Measurements from ENCODE around the gene ARID1A.
"Not testable (repeated sequence)": the region's sequence is repeated elsewhere in the genome, so short reads cannot be mapped to it uniquely, and the experiment has no call there.

Gene ARID1A

GRCh38 chr1:26697978-26698849, 2.4 kb downstream of the ARID1A start:
- DNase-seq = peak; percentile 91

GRCh38 chr1:26700711-26701110, 4.9 kb downstream of the ARID1A start:
- no peak for DNase-seq

- no peak for DNase-seq
Measured at GRCh38 chr1:26701266-26701994, 5.6 kb downstream of the ARID1A start.

- no peak for DNase-seq
Measured at GRCh38 chr1:26701995-26702679, 6.3 kb downstream of the ARID1A start.

DNA sequence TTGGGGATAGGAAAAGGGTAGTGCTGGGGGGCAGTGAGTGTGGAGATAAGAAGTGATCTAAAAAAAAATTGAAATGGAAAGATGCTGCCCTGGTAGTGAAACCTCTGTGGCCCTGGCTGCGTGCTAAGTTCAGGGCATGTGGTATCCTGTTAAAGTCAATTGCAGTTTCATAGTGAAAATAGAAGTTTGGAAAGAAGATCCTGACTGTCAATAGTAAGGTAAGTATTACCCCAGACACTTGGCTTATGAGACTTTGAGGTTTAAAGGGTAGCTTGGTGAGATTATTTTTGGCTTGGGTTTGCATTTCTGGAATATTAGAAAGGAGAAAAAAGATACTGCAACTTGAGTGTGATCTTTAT, 6.8 kb downstream of the ARID1A start:
- no peak for DNase-seq

DNA sequence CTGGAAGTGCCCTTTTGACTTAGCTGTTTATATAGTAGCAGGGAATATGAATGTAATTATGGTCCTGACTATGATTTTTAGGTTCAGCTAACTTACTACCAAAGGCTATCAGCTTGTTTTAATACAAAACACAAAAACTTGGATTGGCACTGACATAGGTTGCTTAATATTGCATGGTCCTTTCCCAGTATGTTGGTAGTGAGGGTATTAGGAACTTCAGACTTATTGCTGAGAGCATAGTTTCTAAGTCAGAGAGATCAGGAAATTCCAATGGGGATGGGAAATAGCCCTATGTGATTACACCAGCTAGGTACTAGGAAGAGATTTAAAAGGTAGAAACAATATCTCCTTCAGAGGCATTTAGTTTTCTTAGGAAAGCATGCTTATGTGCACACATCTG, 7.7 kb downstream of the ARID1A start:
- DNase-seq = no peak

- DNase-seq = no peak
Measured at GRCh38 chr1:26704629-26705028, 8.8 kb downstream of the ARID1A start.

DNA sequence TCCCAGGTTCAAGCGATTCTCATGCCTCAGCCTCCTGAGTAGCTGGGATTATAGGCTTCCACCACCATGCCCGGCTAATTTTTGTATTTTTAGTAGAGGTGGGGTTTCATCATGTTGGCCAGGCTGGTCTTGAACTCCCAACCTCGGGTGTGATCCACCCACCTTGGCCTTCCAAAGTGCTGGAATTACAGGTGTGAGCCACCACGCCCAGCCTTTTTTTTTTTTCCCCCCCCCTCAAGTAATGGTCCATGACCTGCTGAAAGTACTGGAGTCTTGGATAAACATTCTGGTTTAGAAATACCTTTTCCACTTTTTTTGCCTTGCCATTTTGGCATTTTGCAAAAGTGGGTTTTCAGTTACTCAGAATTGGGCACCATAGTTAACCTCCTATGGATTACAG, 9.4 kb downstream of the ARID1A start:
- DNase-seq = not testable (repeated sequence)

- no peak for DNase-seq
Measured at GRCh38 chr1:26705788-26706311, 10.0 kb downstream of the ARID1A start.

GRCh38 chr1:26706315-26706714, 10.5 kb downstream of the ARID1A start:
- no peak for DNase-seq

GRCh38 chr1:26710811-26711210, 15.0 kb downstream of the ARID1A start:
- no peak for DNase-seq

GRCh38 chr1:26711777-26712176, 16.0 kb downstream of the ARID1A start:
- DNase-seq = no peak

DNA sequence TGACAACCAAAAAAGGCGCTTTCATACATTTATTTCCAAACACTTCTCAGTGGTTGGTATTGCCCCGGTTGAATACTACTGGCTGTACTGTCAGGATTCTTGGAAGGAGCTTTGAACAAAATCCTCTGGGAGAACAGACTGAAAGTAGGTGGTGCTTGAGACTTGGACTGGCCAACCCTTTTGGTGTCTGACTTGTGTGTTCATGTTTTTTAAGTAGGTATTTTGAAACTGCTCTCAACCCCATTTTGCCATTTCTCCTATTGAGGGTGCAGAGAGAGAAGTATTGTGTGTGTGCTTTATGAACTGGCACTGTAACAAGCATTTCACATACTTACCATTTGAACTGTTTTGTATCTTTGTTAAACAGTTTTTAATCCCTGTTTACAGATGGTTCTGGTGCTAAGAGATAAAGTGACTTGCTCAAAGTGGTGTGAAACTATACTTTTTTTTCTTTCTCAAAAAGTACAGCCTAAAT, 21.2 kb downstream of the ARID1A start:
- peak; percentile 80 for DNase-seq

GRCh38 chr1:26719205-26719604, 23.4 kb downstream of the ARID1A start:
- no peak for DNase-seq

- DNase-seq = peak; percentile 87
Measured at GRCh38 chr1:26721669-26722355, 26.0 kb downstream of the ARID1A start.

- peak; percentile 98 for DNase-seq
Measured at GRCh38 chr1:26723013-26723991, 27.5 kb downstream of the ARID1A start.

DNA sequence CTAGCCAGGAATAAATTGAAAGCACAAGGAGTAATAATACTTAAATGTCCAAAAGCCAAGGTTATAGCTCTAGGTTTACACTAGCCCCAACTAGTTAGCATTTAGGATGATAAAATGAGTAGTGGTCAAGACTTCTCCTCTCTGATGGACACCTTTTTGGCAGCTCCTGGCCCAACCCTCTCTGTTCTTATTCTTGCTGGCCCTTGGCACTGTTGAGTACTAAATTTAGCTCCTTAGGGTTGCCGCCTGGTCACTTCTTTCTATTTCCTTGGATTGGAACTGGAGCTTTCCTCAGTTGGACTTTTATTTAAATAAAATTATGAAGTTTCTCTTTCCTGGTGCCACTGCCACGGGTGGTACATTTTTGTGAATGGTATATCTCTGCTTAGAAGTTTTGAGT, 28.3 kb downstream of the ARID1A start:
- DNase-seq = no peak

- DNase-seq = no peak
Measured at GRCh38 chr1:26724926-26725325, 29.1 kb downstream of the ARID1A start.

- DNase-seq = not testable (repeated sequence)
Measured at GRCh38 chr1:26725904-26726303, 30.1 kb downstream of the ARID1A start.

DNA sequence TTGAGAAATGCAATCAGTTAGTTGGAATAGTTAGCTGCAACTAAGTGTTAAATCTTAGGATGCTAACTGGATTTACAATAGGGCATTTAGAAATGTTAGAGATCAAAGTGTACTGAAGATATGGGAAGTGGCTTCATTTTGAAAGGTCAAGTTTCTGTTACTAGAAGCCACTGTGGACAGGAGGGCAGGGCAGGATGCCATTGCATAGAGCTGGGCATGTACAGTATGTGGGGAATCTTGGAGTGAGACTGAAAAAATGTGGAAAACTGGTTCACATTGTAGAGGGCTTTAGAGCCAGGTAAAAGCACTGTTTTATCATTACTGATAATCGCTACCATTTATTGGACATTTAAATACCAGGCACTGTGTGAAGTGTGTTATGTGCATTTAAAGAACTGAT, 31.0 kb downstream of the ARID1A start:
- no peak for DNase-seq

DNA sequence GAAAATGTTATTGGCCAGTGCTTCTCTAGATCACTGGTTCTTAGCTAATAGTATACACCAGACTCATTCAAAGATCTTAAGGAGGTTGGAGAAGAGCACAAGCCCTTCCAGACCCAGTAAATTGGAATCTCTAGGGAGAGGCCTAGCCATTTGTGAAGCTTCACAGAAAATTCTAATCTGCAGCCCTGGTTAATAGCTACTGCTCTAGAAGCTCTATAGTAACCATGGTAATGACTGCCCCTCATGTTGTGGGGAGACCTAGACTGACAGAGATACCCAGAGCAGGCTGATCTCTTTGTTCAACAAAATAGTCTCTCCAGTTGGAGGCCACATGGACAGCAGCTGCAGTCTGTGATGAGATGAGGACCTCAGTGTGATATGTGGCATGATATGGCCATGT, 31.7 kb downstream of the ARID1A start:
- no peak for DNase-seq

Data from hematopoietic multipotent progenitor cell treated with erythropoietin and hydrocortisone succinate and interleukin-3 and kit ligand, for 4 days (in vitro differentiated cells).